ENCODE data around the gene CAPG.
"Not testable (repeated sequence)": the region's sequence is repeated elsewhere in the genome, so short reads cannot be mapped to it uniquely, and the experiment has no call there.

Gene CAPG

GRCh38 chr2:85409845-85410583 is at the start of gene CAPG:
Gene CAPG (minus strand): TSS chr2:85410366. CDS start chr2:85402145, 8,221 bp downstream.
- FAIRE-seq, result no peak
- peak; percentile 52 for DNase-seq (ENCODE audit: low spot score)

- DNase-seq (ENCODE audit: low spot score) (no peak), FAIRE-seq (no peak)
Observed at GRCh38 chr2:85459771-85460170, 49.6 kb upstream of the CAPG start.

- DNase-seq (ENCODE audit: low spot score), result no peak
- FAIRE-seq, result no peak
Observed at GRCh38 chr2:85458601-85459563, 48.7 kb upstream of the CAPG start.

- FAIRE-seq, result no peak
- peak; percentile 42 for DNase-seq (ENCODE audit: low spot score)
Observed at GRCh38 chr2:85457877-85458316, 47.7 kb upstream of the CAPG start.

- no peak for DNase-seq (ENCODE audit: low spot score)
- FAIRE-seq, result no peak
Observed at GRCh38 chr2:85457043-85457442, 46.9 kb upstream of the CAPG start.

GRCh38 chr2:85455552-85456090 is 45.5 kb upstream of the CAPG start:
- no peak for DNase-seq (ENCODE audit: low spot score)
- no peak for FAIRE-seq

- DNase-seq (ENCODE audit: low spot score), result no peak
Observed at GRCh38 chr2:85453571-85453970, 43.4 kb upstream of the CAPG start.

GRCh38 chr2:85452237-85452636 is 42.1 kb upstream of the CAPG start:
- no peak for DNase-seq (ENCODE audit: low spot score)
- no peak for FAIRE-seq

More at GRCh38 chr2:85453571-85453970, 43.4 kb upstream of the CAPG start:
- FAIRE-seq, result no peak

GRCh38 chr2:85449214-85449588 is 39.0 kb upstream of the CAPG start:
- no peak for FAIRE-seq

GRCh38 chr2:85448461-85449213 is 38.5 kb upstream of the CAPG start:
- FAIRE-seq (no peak), DNase-seq (ENCODE audit: low spot score) (no peak)

More at GRCh38 chr2:85449214-85449588, 39.0 kb upstream of the CAPG start:
- no peak for DNase-seq (ENCODE audit: low spot score)

- no peak for FAIRE-seq
Observed at GRCh38 chr2:85447222-85447585, 37.0 kb upstream of the CAPG start.

GRCh38 chr2:85446296-85447221 is 36.4 kb upstream of the CAPG start:
- no peak for FAIRE-seq
- DNase-seq (ENCODE audit: low spot score), result no peak

More at GRCh38 chr2:85447222-85447585, 37.0 kb upstream of the CAPG start:
- DNase-seq (ENCODE audit: low spot score), result no peak

- no peak for FAIRE-seq
- DNase-seq (ENCODE audit: low spot score), result peak; percentile 55
Observed at GRCh38 chr2:85445316-85446295, 35.4 kb upstream of the CAPG start.

GRCh38 chr2:85444629-85445172 is 34.5 kb upstream of the CAPG start:
- FAIRE-seq (no peak), DNase-seq (ENCODE audit: low spot score) (no peak)

- no peak for FAIRE-seq
- no peak for DNase-seq (ENCODE audit: low spot score)
Observed at GRCh38 chr2:85441864-85442263, 31.7 kb upstream of the CAPG start.

- DNase-seq (ENCODE audit: low spot score), result no peak
- no peak for FAIRE-seq
Observed at GRCh38 chr2:85440729-85441128, 30.6 kb upstream of the CAPG start.

GRCh38 chr2:85439986-85440385 is 29.8 kb upstream of the CAPG start:
- FAIRE-seq (no peak), DNase-seq (ENCODE audit: low spot score) (no peak)

GRCh38 chr2:85439569-85439968 is 29.4 kb upstream of the CAPG start:
- not testable (repeated sequence) for DNase-seq (ENCODE audit: low spot score); FAIRE-seq

Measured in urothelium cell line (cell line).